Measurements from ENCODE around the gene SOWAHA.

The SOWAHA gene

DNA sequence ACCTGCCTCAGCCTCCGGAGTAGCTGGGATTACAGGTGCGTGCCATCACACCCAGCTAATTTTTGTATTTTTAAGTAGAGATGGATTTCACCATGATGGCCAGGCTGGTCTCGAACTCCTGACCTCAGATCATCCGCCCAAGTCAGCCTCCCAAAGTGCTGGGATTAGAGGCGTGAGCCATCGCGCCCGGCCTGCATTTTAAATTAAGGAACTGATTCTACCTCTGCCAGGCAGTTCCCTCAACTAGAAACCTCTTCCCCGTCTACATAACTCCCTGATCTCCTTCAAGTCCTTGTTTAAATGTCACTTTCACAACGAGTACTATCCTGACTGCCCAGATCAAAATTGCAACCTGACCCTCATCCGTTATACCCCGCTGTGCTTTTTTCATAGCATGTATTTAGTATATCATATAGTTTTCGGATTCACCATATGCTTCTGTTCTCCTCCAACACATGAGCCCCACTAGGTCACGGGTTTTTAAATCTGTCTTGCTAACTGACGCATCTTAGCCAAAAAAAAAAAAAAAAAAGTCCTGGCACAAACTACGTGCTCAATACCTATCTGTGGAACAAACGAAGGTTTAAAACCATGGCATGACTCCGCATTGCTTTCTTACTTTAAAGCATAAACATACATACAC, 858 bp upstream of the SOWAHA start:
- peaks cover 3% of the 10 kb centered on the region; the same call in 1 of the 2 replicates for H3K4me1 ChIP-seq (ENCODE audit: insufficient read depth, low read length)
- no peaks in the 10 kb centered on the region for H3K9me3 ChIP-seq (ENCODE audit: insufficient read depth, low read depth, low read length)
- H3K36me3 ChIP-seq (ENCODE audit: insufficient read depth, low read depth, low read length) = no peaks in the 10 kb centered on the region
- no peak overlapping the region for H3K9ac ChIP-seq (ENCODE audit: low read depth, low read length)
- H3K27ac ChIP-seq (ENCODE audit: low read length) = no peak overlapping the region
- H3K4me3 ChIP-seq (ENCODE audit: low read length) = no peak overlapping the region
- peaks cover 83% of the 10 kb centered on the region for H3K27me3 ChIP-seq (ENCODE audit: insufficient read depth, low read length)

DNA sequence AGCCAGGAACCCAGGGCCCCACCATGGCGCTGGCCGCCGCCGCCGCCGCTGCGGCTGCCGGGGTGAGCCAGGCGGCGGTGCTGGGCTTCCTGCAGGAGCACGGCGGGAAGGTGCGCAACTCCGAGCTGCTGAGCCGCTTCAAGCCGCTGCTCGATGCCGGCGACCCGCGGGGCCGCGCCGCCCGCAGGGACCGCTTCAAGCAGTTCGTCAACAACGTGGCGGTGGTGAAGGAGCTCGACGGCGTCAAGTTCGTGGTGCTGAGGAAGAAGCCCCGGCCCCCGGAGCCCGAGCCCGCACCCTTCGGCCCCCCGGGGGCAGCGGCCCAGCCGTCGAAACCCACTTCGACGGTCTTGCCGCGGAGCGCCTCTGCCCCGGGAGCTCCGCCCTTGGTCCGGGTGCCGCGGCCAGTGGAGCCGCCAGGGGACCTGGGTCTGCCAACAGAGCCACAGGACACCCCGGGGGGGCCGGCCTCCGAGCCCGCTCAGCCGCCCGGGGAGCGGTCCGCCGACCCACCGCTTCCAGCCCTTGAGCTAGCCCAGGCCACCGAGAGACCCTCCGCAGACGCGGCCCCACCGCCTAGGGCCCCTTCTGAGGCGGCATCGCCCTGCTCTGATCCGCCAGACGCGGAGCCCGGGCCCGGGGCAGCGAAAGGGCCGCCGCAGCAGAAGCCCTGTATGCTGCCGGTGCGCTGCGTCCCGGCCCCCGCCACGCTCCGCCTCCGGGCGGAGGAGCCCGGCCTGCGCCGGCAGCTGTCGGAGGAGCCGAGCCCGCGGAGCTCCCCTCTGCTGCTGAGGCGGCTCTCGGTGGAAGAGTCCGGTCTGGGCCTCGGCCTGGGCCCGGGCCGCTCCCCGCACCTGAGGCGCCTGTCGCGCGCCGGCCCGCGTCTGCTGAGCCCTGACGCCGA, 749 bp downstream of the SOWAHA start:
- Histone ChIP-seq H3K9ac (ENCODE audit: low read depth, low read length) (no peak overlapping the region), H3K9me3 (ENCODE audit: insufficient read depth, low read depth, low read length) (no peaks in the 10 kb centered on the region), H3K36me3 (ENCODE audit: insufficient read depth, low read depth, low read length) (no peaks in the 10 kb centered on the region), H3K27me3 (ENCODE audit: insufficient read depth, low read length) (peaks cover 86% of the 10 kb centered on the region), H3K4me3 (ENCODE audit: low read length) (no peak overlapping the region; the same call in 1 of the 2 replicates), H3K27ac (ENCODE audit: low read length) (no peak overlapping the region), H3K4me1 (ENCODE audit: insufficient read depth, low read length) (no peaks in the 10 kb centered on the region)

DNA sequence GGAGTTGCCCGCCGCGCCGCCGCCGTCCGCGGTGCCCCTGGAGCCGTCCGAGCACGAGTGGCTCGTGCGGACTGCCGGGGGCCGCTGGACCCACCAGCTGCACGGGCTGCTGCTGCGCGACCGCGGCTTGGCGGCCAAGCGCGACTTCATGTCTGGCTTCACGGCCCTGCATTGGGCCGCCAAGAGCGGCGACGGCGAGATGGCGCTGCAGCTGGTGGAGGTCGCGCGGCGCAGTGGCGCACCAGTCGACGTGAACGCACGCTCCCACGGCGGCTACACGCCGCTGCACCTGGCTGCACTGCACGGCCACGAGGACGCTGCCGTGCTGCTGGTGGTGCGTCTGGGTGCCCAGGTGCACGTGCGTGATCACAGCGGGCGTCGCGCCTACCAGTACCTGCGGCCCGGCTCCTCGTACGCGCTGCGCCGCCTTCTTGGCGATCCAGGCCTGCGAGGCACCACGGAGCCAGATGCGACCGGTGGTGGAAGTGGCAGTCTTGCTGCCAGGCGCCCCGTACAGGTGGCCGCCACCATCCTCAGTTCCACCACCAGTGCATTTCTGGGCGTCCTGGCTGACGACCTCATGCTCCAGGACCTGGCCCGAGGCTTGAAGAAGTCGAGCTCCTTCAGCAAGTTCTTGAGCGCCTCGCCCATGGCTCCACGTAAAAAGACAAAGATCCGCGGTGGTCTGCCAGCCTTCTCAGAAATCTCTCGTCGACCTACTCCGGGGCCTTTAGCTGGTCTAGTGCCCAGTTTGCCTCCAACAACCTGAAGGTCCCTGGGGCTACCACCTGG, 1.6 kb downstream of the SOWAHA start:
- Histone ChIP-seq H3K4me3 (ENCODE audit: low read length) (no peak overlapping the region; the same call in 1 of the 2 replicates), H3K27me3 (ENCODE audit: insufficient read depth, low read length) (peaks cover 78% of the 10 kb centered on the region), H3K4me1 (ENCODE audit: insufficient read depth, low read length) (no peaks in the 10 kb centered on the region), H3K27ac (ENCODE audit: low read length) (no peak overlapping the region), H3K9ac (ENCODE audit: low read depth, low read length) (no peak overlapping the region), H3K36me3 (ENCODE audit: insufficient read depth, low read depth, low read length) (no peaks in the 10 kb centered on the region), H3K9me3 (ENCODE audit: insufficient read depth, low read depth, low read length) (no peaks in the 10 kb centered on the region)

DNA sequence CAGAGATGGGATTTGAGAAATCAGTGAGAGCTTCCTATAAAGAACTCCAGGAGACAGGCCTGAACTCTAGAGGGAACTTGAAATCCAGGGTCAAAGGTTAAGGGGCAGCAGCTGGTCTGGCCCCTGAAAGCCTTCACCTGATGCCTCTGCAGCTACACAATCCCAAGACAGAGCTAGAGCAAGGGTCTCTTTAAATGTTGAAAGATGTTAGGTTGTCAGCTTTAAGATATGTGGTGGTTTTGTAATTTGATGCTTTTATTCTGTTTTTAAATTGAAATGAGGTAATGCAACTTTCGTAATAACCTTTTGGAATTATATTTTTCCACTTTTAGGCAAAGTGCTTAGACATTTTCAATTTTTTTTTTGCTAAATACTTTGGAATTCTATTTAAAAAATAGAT, 2.4 kb downstream of the SOWAHA start:
- Histone ChIP-seq H3K9ac (ENCODE audit: low read depth, low read length) (no peak overlapping the region), H3K27ac (ENCODE audit: low read length) (no peak overlapping the region), H3K36me3 (ENCODE audit: insufficient read depth, low read depth, low read length) (no peaks in the 10 kb centered on the region), H3K4me3 (ENCODE audit: low read length) (no peak overlapping the region), H3K27me3 (ENCODE audit: insufficient read depth, low read length) (peaks cover 76% of the 10 kb centered on the region), H3K9me3 (ENCODE audit: insufficient read depth, low read depth, low read length) (no peaks in the 10 kb centered on the region), H3K4me1 (ENCODE audit: insufficient read depth, low read length) (no peaks in the 10 kb centered on the region)

- Histone ChIP-seq H3K9me3 (ENCODE audit: insufficient read depth, low read depth, low read length) (no peaks in the 10 kb centered on the region), H3K9ac (ENCODE audit: low read depth, low read length) (no peak overlapping the region), H3K27ac (ENCODE audit: low read length) (no peak overlapping the region), H3K4me3 (ENCODE audit: low read length) (no peak overlapping the region), H3K4me1 (ENCODE audit: insufficient read depth, low read length) (no peaks in the 10 kb centered on the region), H3K27me3 (ENCODE audit: insufficient read depth, low read length) (peaks cover 71% of the 10 kb centered on the region), H3K36me3 (ENCODE audit: insufficient read depth, low read depth, low read length) (no peaks in the 10 kb centered on the region)
Observed at GRCh38 chr5:132816083-132816482, 3.0 kb downstream of the SOWAHA start.

- Histone ChIP-seq H3K4me3 (ENCODE audit: low read length) (no peak overlapping the region), H3K9me3 (ENCODE audit: insufficient read depth, low read depth, low read length) (no peaks in the 10 kb centered on the region), H3K27me3 (ENCODE audit: insufficient read depth, low read length) (peaks cover 71% of the 10 kb centered on the region), H3K27ac (ENCODE audit: low read length) (no peak overlapping the region), H3K9ac (ENCODE audit: low read depth, low read length) (no peak overlapping the region), H3K4me1 (ENCODE audit: insufficient read depth, low read length) (no peaks in the 10 kb centered on the region), H3K36me3 (ENCODE audit: insufficient read depth, low read depth, low read length) (no peaks in the 10 kb centered on the region)
Observed at GRCh38 chr5:132816554-132816953, 3.5 kb downstream of the SOWAHA start.

- no peaks in the 10 kb centered on the region for H3K4me1 ChIP-seq (ENCODE audit: insufficient read depth, low read length)
- no peaks in the 10 kb centered on the region for H3K36me3 ChIP-seq (ENCODE audit: insufficient read depth, low read depth, low read length)
- H3K9ac ChIP-seq (ENCODE audit: low read depth, low read length) = no peak overlapping the region
- no peaks in the 10 kb centered on the region for H3K9me3 ChIP-seq (ENCODE audit: insufficient read depth, low read depth, low read length)
- no peak overlapping the region for H3K4me3 ChIP-seq (ENCODE audit: low read length)
- H3K27me3 ChIP-seq (ENCODE audit: insufficient read depth, low read length) = peaks cover 71% of the 10 kb centered on the region
- no peak overlapping the region for H3K27ac ChIP-seq (ENCODE audit: low read length)
Observed at GRCh38 chr5:132817011-132817410, 3.9 kb downstream of the SOWAHA start.

DNA sequence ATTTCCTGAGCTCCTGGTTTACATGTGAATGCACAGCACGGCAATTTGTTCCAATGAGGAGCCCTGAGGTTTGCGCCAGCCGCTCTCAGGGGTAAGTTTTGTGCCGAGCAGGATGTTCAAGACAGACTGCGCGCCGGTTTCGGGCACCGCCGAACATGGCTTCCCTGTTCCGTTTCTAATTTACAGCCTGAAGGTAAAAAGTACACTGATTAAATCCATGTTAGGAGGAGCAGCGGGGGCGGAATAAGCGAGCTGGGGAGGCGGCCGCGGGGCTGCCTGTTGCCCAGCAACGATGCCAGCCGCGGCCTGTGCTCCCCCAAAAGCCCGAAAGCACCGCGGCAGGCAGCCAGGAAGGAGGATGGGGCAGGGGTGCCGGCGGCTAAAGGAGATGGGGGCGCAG, 6.4 kb downstream of the SOWAHA start:
- peaks cover 59% of the 10 kb centered on the region for H3K27me3 ChIP-seq (ENCODE audit: insufficient read depth, low read length)
- no peak overlapping the region for H3K4me3 ChIP-seq (ENCODE audit: low read length)
- no peaks in the 10 kb centered on the region for H3K9me3 ChIP-seq (ENCODE audit: insufficient read depth, low read depth, low read length)
- H3K9ac ChIP-seq (ENCODE audit: low read depth, low read length) = no peak overlapping the region
- peaks cover 3% of the 10 kb centered on the region; the same call in 1 of the 2 replicates for H3K4me1 ChIP-seq (ENCODE audit: insufficient read depth, low read length)
- H3K36me3 ChIP-seq (ENCODE audit: insufficient read depth, low read depth, low read length) = no peaks in the 10 kb centered on the region
- no peak overlapping the region for H3K27ac ChIP-seq (ENCODE audit: low read length)

GRCh38 chr5:132820162-132820754, 7.2 kb downstream of the SOWAHA start:
- Histone ChIP-seq H3K9ac (ENCODE audit: low read depth, low read length) (no peak overlapping the region), H3K27me3 (ENCODE audit: insufficient read depth, low read length) (peaks cover 59% of the 10 kb centered on the region), H3K36me3 (ENCODE audit: insufficient read depth, low read depth, low read length) (no peaks in the 10 kb centered on the region), H3K4me1 (ENCODE audit: insufficient read depth, low read length) (peaks cover 3% of the 10 kb centered on the region; the same call in 1 of the 2 replicates), H3K4me3 (ENCODE audit: low read length) (no peak overlapping the region), H3K27ac (ENCODE audit: low read length) (no peak overlapping the region), H3K9me3 (ENCODE audit: insufficient read depth, low read depth, low read length) (no peaks in the 10 kb centered on the region)

GRCh38 chr5:132821350-132821749, 8.2 kb downstream of the SOWAHA start:
- Histone ChIP-seq H3K27me3 (ENCODE audit: insufficient read depth, low read length) (peaks cover 59% of the 10 kb centered on the region), H3K9ac (ENCODE audit: low read depth, low read length) (no peak overlapping the region), H3K4me3 (ENCODE audit: low read length) (no peak overlapping the region), H3K36me3 (ENCODE audit: insufficient read depth, low read depth, low read length) (no peaks in the 10 kb centered on the region), H3K9me3 (ENCODE audit: insufficient read depth, low read depth, low read length) (no peaks in the 10 kb centered on the region), H3K27ac (ENCODE audit: low read length) (no peak overlapping the region), H3K4me1 (ENCODE audit: insufficient read depth, low read length) (peaks cover 5% of the 10 kb centered on the region)

DNA sequence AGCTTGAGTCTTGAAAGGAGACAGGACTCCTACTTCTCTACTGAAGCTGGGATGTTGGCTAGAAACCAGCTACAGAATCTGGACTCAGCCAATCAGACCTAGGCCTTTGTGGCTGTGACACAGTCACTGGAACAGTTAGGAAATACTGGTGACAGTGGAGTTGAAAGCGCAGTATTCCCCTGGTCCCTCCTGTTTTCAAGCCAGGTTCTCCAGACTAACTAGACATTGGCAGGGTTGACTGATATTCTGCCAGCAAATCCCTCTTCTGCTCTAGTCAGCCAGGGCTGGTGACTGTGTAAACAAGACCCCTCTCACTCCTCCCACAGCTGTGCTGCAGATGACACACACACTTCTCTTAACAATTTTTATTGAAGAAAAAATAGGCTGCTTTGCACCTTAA, 8.7 kb downstream of the SOWAHA start:
- Histone ChIP-seq H3K27me3 (ENCODE audit: insufficient read depth, low read length) (peaks cover 59% of the 10 kb centered on the region), H3K27ac (ENCODE audit: low read length) (no peak overlapping the region), H3K4me3 (ENCODE audit: low read length) (no peak overlapping the region), H3K4me1 (ENCODE audit: insufficient read depth, low read length) (peaks cover 6% of the 10 kb centered on the region), H3K9me3 (ENCODE audit: insufficient read depth, low read depth, low read length) (no peaks in the 10 kb centered on the region), H3K36me3 (ENCODE audit: insufficient read depth, low read depth, low read length) (no peaks in the 10 kb centered on the region), H3K9ac (ENCODE audit: low read depth, low read length) (no peak overlapping the region)

Measured in iPS-20b (cell line).